GM18858 (cell line): ENCODE data around the gene SEMA7A.
A peak's percentile ranks its signal among the peaks of the same experiment; 100 is the strongest.
"Not testable (repeated sequence)": the region's sequence is repeated elsewhere in the genome, so short reads cannot be mapped to it uniquely, and the experiment has no call there.

Source experiments
- ATAC-seq: cut with Tn5 transposase; IDR thresholded peaks from one replicate; pipeline ENCODE4 v1.9.1; 2021; ENCODE audit not compliant: unreplicated experiment

SEMA7A gene

GRCh38 chr15:74433592-74434262 lies at the start of gene SEMA7A:
TSS of gene SEMA7A (minus strand) at chr15:74433958. CDS start at chr15:74433918, 40 bp downstream.
- ATAC-seq, result peak; percentile 42

- no peak for ATAC-seq
Observed at GRCh38 chr15:74482661-74483060, 48.9 kb upstream of the SEMA7A start.

- not testable (repeated sequence) for ATAC-seq
Observed at GRCh38 chr15:74480364-74480763, 46.6 kb upstream of the SEMA7A start.

GRCh38 chr15:74471621-74472020 lies 37.9 kb upstream of the SEMA7A start:
- not testable (repeated sequence) for ATAC-seq

GRCh38 chr15:74470631-74471395 lies 37.1 kb upstream of the SEMA7A start:
- ATAC-seq, result no peak

GRCh38 chr15:74468341-74469032 lies 34.7 kb upstream of the SEMA7A start:
- ATAC-seq, result no peak

- ATAC-seq, result no peak
Observed at GRCh38 chr15:74466570-74466969, 32.8 kb upstream of the SEMA7A start.

- no peak for ATAC-seq
Observed at GRCh38 chr15:74464897-74465296, 31.1 kb upstream of the SEMA7A start.

GRCh38 chr15:74464216-74464615 lies 30.5 kb upstream of the SEMA7A start:
- ATAC-seq, result no peak

GRCh38 chr15:74463634-74464033 lies 29.9 kb upstream of the SEMA7A start:
- ATAC-seq, result no peak

- no peak for ATAC-seq
Observed at GRCh38 chr15:74461847-74462511, 28.2 kb upstream of the SEMA7A start.

- ATAC-seq, result peak; percentile 42
Observed at GRCh38 chr15:74460871-74461846, 27.4 kb upstream of the SEMA7A start, which contains the start of gene UBL7. TSS of gene UBL7 (minus strand) at chr15:74461160. CDS start at chr15:74458867, 2,293 bp downstream.

GRCh38 chr15:74460298-74460697 lies 26.5 kb upstream of the SEMA7A start:
- no peak for ATAC-seq

- ATAC-seq, result not testable (repeated sequence)
Observed at GRCh38 chr15:74459798-74460197, 26.0 kb upstream of the SEMA7A start.

GRCh38 chr15:74458473-74458872 lies 24.7 kb upstream of the SEMA7A start:
- ATAC-seq, result no peak

- not testable (repeated sequence) for ATAC-seq
Observed at GRCh38 chr15:74457036-74457435, 23.3 kb upstream of the SEMA7A start.

- no peak for ATAC-seq
Observed at GRCh38 chr15:74454764-74455500, 21.2 kb upstream of the SEMA7A start.

- ATAC-seq, result no peak
Observed at GRCh38 chr15:74453925-74454763, 20.4 kb upstream of the SEMA7A start.
